ENCODE measurements around the gene NDN. TPM values are rescaled to one million over a fixed set of nuclear protein-coding genes. Genes with fewer than 3 reads are reported as not detected.
"Not testable (repeated sequence)": the region's sequence is repeated elsewhere in the genome, so short reads cannot be mapped to it uniquely, and the experiment has no call there.

Gene NDN, protein sequence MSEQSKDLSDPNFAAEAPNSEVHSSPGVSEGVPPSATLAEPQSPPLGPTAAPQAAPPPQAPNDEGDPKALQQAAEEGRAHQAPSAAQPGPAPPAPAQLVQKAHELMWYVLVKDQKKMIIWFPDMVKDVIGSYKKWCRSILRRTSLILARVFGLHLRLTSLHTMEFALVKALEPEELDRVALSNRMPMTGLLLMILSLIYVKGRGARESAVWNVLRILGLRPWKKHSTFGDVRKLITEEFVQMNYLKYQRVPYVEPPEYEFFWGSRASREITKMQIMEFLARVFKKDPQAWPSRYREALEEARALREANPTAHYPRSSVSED
- polyA plus RNA-seq, result 1 to 10 TPM; 2.0 to 2.4 (median 2.2) TPM

GRCh38 chr15:23687143-23687470 lies at the start of gene NDN:
NDN (minus strand) TSS chr15:23687305; CDS start chr15:23687217, 88 bp downstream.
- H3K4me1 Mint-ChIP-seq, result no peaks in the 10 kb centered on the region
- no peak within 1 kb of the TSS for H3K27ac Mint-ChIP-seq
- peaks cover 0 to 2% (median 0%) of the 10 kb centered on the region in 3 donors for H3K27me3 Mint-ChIP-seq (ENCODE audit: low read depth in 3 of 3)
- DNase-seq, result no peak
- no peaks in the 10 kb centered on the region for H3K36me3 Mint-ChIP-seq
- H3K9me3 Mint-ChIP-seq, result peaks cover 0 to 22% (median 6%) of the 10 kb centered on the region in 6 donors
- no peak within 1 kb of the TSS for H3K4me3 Mint-ChIP-seq

DNA sequence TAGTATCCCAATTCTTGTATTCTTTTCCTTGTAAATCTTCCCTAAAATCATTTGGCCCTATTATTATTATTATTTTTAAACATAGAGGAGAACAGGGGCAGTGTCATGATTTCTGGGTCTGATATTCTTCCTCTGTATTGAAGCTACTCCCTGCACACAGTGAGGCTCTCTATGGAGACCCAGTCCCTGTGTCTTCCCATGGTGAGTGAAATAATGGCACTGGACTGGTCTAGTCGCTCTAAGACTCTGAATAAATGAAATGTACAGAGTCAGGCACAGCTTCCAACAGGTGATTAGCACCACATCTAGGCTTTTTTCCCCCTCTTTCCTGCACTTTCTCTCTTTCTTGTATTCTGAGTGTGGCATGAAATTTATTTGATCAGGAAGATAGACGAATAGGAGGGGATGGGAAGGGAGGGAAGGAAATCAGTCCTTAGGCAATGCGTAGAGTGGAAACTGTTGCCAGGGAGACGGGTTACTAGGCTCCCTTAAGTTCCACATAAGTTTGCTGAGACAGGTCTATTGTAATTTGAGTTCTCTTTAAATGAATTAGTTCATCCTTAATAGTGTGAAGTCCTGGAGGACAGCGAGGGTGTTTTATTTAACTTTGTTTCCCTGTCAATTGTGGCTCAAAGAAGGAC lies 49.0 kb upstream of the NDN start:
- H3K9me3 Mint-ChIP-seq, result peaks cover 7 to 32% (median 13%) of the 10 kb centered on the region in 6 donors

GRCh38 chr15:23734862-23735261 lies 47.8 kb upstream of the NDN start:
- H3K27me3 Mint-ChIP-seq (ENCODE audit: low read depth in 3 of 3), result peaks cover 0 to 2% (median 0%) of the 10 kb centered on the region in 3 donors
- peaks cover 4 to 27% (median 10%) of the 10 kb centered on the region in 6 donors for H3K9me3 Mint-ChIP-seq
- no peak overlapping the region for H3K4me3 Mint-ChIP-seq
- H3K4me1 Mint-ChIP-seq, result no peaks in the 10 kb centered on the region
- DNase-seq, result no peak
- H3K36me3 Mint-ChIP-seq, result no peaks in the 10 kb centered on the region
- H3K27ac Mint-ChIP-seq, result no peak overlapping the region

More for the DNA sequence above, 49.0 kb upstream of the NDN start:
- Mint-ChIP-seq H3K27ac (no peak overlapping the region), H3K36me3 (peaks cover 0 to 4% (median 0%) of the 10 kb centered on the region in 3 donors), H3K4me1 (no peaks in the 10 kb centered on the region), H3K4me3 (no peak overlapping the region), H3K27me3 (ENCODE audit: low read depth in 3 of 3) (peaks cover 0 to 2% (median 2%) of the 10 kb centered on the region in 3 donors)
- DNase-seq, result no peak

DNA sequence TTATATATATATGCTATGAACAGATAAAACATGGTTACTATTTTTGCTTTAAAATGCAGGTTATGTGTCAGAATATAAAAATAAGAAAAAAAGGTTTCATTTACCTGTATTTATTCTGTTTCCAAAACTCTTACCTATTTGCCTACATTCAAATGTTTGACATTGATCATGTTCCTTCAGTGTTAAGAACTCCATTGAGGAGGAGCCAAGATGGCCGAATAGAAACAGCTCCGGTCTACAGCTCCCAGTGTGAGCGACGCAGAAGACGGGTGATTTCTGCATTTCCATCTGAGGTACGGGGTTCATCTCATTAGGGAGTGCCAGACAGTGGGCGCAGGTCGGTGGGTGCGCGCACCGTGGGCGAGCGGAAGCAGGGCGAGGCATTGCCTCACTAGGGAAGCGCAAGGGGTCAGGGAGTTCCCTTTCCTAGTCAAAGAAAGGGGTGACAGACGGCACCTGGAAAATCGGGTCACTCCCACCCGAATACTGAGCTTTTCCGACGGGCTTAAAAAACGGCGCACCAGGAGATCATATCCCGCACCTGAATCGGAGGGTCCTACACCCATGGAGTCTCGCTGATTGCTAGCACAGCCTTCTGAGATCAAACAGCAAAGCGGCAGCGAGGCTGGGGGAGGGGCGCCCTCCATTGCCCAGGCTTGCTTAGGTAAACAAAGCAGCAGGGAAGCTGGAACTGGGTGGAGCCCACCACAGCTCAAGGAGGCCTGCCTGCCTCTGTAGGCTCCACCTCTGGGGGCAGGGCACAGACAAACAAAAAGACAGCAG lies 27.0 kb upstream of the NDN start:
- not testable (repeated sequence) for H3K4me3 Mint-ChIP-seq, H3K36me3 Mint-ChIP-seq
- peaks cover 4 to 20% (median 10%) of the 10 kb centered on the region in 6 donors for H3K9me3 Mint-ChIP-seq

DNA sequence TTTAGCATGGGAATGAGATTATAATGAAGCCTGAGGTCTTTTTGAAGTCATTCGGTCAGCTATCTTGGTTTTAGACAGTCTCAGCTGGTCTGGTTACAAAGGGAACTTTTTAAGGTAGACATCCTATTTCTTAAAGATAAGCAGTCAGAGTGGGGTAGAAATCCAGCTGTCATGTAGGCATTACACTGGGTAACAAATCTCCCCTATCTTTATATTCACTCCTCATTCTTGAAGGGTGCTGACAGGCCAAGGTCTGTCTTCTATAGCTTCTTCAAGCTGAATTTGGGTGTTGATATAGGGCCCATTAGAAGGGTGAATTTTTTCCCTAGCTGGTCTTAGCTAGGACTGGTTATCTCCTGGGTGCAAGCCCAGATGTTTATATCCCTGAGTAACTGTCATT lies 21.2 kb upstream of the NDN start:
- Mint-ChIP-seq H3K4me1 (no peaks in the 10 kb centered on the region), H3K27me3 (ENCODE audit: low read depth in 3 of 3) (peaks cover 0 to 4% (median 0%) of the 10 kb centered on the region in 3 donors)
- no peak for DNase-seq

More for the DNA sequence above, 27.0 kb upstream of the NDN start:
- not testable (repeated sequence) for H3K27me3 Mint-ChIP-seq (ENCODE audit: low read depth in 3 of 3); H3K27ac Mint-ChIP-seq; DNase-seq; H3K4me1 Mint-ChIP-seq

DNA sequence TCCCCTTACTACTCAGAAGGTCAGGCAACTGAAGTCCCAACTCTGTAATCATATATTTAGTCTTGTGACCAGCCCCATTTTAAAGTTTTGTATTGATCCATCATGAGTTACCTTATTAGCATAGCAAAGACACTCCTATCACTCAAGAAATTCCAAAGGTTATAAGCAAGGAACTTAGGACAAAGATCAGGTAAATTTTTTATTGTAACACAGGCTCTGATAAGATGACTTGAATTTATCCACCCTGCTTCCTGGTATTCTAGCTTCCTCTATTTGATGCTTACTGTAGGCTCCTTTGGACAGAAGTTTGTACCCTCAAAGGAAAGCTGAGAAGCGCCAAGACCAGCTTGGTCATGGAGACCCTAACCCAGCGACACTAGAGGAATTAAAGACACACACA lies 8.2 kb upstream of the NDN start:
- Mint-ChIP-seq H3K36me3 (no peaks in the 10 kb centered on the region), H3K4me3 (no peak overlapping the region), H3K4me1 (no peaks in the 10 kb centered on the region), H3K27ac (no peak overlapping the region), H3K27me3 (ENCODE audit: low read depth in 3 of 3) (peaks cover 0 to 2% (median 0%) of the 10 kb centered on the region in 3 donors), H3K9me3 (peaks cover 4 to 17% (median 8%) of the 10 kb centered on the region in 6 donors)
- DNase-seq, result no peak

More for the DNA sequence above, 21.2 kb upstream of the NDN start:
- H3K36me3 Mint-ChIP-seq, result no peaks in the 10 kb centered on the region
- no peak overlapping the region for H3K27ac Mint-ChIP-seq
- peaks cover 8 to 48% (median 15%) of the 10 kb centered on the region in 6 donors for H3K9me3 Mint-ChIP-seq
- H3K4me3 Mint-ChIP-seq, result no peak overlapping the region

- Mint-ChIP-seq H3K27me3 (ENCODE audit: low read depth in 3 of 3) (peaks cover 0 to 2% (median 0%) of the 10 kb centered on the region in 3 donors), H3K27ac (no peak overlapping the region), H3K36me3 (no peaks in the 10 kb centered on the region), H3K4me3 (no peak overlapping the region), H3K9me3 (peaks cover 4 to 23% (median 8%) of the 10 kb centered on the region in 6 donors), H3K4me1 (no peaks in the 10 kb centered on the region)
- DNase-seq, result no peak
Observed at GRCh38 chr15:23694592-23694991, 7.5 kb upstream of the NDN start.

- Mint-ChIP-seq H3K9me3 (peaks cover 4 to 29% (median 11%) of the 10 kb centered on the region in 6 donors), H3K27me3 (ENCODE audit: low read depth in 3 of 3) (peaks cover 0 to 2% (median 2%) of the 10 kb centered on the region in 3 donors), H3K36me3 (no peaks in the 10 kb centered on the region), H3K4me1 (no peaks in the 10 kb centered on the region), H3K4me3 (no peak overlapping the region), H3K27ac (no peak overlapping the region)
- DNase-seq, result no peak
Observed at GRCh38 chr15:23690450-23690852, 3.3 kb upstream of the NDN start.

DNA sequence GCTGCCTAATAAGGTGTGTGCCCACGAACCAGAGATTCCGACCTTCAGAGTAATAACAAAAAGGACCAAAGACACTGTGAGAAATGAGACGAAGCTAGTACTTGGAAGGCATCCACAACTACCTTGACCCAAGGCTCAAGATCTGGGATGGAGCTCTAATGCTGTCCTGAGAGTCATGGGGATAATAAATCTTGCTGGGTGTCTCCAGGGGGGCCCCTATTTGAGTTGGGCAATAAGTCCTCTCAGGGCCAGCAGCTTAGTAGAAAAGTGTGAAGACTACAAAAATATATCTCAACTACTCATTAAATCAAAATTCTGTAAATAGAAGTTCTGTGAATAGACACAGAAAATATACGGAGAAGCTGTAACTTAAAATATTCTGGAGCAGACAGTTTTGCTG lies 2.9 kb upstream of the NDN start:
- Mint-ChIP-seq H3K4me3 (no peak overlapping the region), H3K9me3 (peaks cover 2 to 25% (median 9%) of the 10 kb centered on the region in 6 donors), H3K4me1 (no peaks in the 10 kb centered on the region), H3K36me3 (no peaks in the 10 kb centered on the region), H3K27ac (no peak overlapping the region), H3K27me3 (ENCODE audit: low read depth in 3 of 3) (peaks cover 0 to 2% (median 2%) of the 10 kb centered on the region in 3 donors)
- DNase-seq, result no peak

- DNase-seq, result no peak
- H3K36me3 Mint-ChIP-seq, result no peaks in the 10 kb centered on the region
- H3K4me1 Mint-ChIP-seq, result no peaks in the 10 kb centered on the region
- no peak overlapping the region for H3K27ac Mint-ChIP-seq
- H3K27me3 Mint-ChIP-seq (ENCODE audit: low read depth in 3 of 3), result peaks cover 0 to 2% (median 0%) of the 10 kb centered on the region in 3 donors
- H3K4me3 Mint-ChIP-seq, result no peak overlapping the region
- H3K9me3 Mint-ChIP-seq, result peaks cover 0 to 22% (median 7%) of the 10 kb centered on the region in 6 donors
Observed at GRCh38 chr15:23686466-23687142, 501 bp downstream of the NDN start.

GRCh38 chr15:23671481-23671880 lies 15.6 kb downstream of the NDN start:
- Mint-ChIP-seq H3K36me3 (no peaks in the 10 kb centered on the region), H3K27ac (no peak overlapping the region), H3K4me1 (no peaks in the 10 kb centered on the region), H3K9me3 (peaks cover 0 to 5% (median 2%) of the 10 kb centered on the region in 6 donors), H3K4me3 (no peak overlapping the region), H3K27me3 (ENCODE audit: low read depth in 3 of 3) (peaks cover 0 to 2% (median 0%) of the 10 kb centered on the region in 3 donors)
- DNase-seq, result no peak

DNA sequence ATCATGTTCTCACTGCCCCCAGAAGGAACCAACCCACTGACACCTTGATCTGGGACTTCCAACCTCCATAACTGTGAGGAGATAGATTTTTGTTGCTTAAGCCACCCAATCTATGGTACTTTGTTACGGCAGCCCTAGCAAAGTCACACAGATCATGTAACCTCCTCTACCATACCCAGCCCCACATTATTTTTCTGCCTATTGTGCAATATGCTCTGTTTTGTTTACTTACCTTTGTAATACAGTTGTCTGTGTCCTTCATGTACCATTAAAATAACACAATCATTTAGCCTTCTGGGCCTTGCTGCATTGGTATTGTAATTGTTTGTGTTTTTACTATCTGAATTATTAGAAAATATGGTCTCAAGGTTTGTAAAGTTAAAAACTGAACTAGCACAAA lies 16.1 kb downstream of the NDN start:
- H3K36me3 Mint-ChIP-seq, result no peaks in the 10 kb centered on the region
- DNase-seq, result no peak
- peaks cover 0 to 2% (median 0%) of the 10 kb centered on the region in 3 donors for H3K27me3 Mint-ChIP-seq (ENCODE audit: low read depth in 3 of 3)
- no peak overlapping the region for H3K27ac Mint-ChIP-seq
- no peaks in the 10 kb centered on the region for H3K4me1 Mint-ChIP-seq
- peaks cover 0 to 5% (median 2%) of the 10 kb centered on the region in 6 donors for H3K9me3 Mint-ChIP-seq
- no peak overlapping the region for H3K4me3 Mint-ChIP-seq

- H3K27me3 Mint-ChIP-seq (ENCODE audit: low read depth in 3 of 3), result peaks cover 0 to 2% (median 0%) of the 10 kb centered on the region in 3 donors
- H3K36me3 Mint-ChIP-seq, result no peaks in the 10 kb centered on the region
- no peak for DNase-seq
- no peak overlapping the region for H3K4me3 Mint-ChIP-seq
- H3K9me3 Mint-ChIP-seq, result peaks cover 0 to 5% (median 3%) of the 10 kb centered on the region in 6 donors
- no peaks in the 10 kb centered on the region for H3K4me1 Mint-ChIP-seq
- no peak overlapping the region for H3K27ac Mint-ChIP-seq
Observed at GRCh38 chr15:23663232-23663631, 23.9 kb downstream of the NDN start.
